HepG2 (cell line): ENCODE data around the gene MFAP2.

ENCODE experiments used
- AHR ChIP-seq: IDR thresholded peaks from 2 replicates; pipeline ENCODE4 v1.6.1; 2018; ENCODE audit warnings: missing genetic modification reagents, missing compliant biosample characterization
- CTCF ChIP-seq: sonication (generic); formaldehyde crosslinking; IDR thresholded peaks from 2 replicates; pipeline ENCODE4 v1.5.0; 2020; ENCODE audit warnings: mild to moderate bottlenecking, missing genetic modification reagents, moderate library complexity
- HOXA9 ChIP-seq: sonication (generic); formaldehyde crosslinking; IDR thresholded peaks from 2 replicates; pipeline ENCODE4 v1.8.1; 2022; ENCODE audit warnings: missing genetic modification reagents, mild to moderate bottlenecking, moderate library complexity, borderline replicate concordance
- MAFK ChIP-seq, 2 experiments: IDR thresholded peaks in 1 of 2; conservative IDR thresholded peaks in 1 of 2; 2 replicates each; pipeline ENCODE4 v1.6.1; 2011; ENCODE audit warnings: improper control_type of control experiment in 2 of 2, low read length in 2 of 2
- REST ChIP-seq, 2 experiments: IDR thresholded peaks; 2 replicates each; pipeline ENCODE4 v1.6.1; 2011 to 2012; ENCODE audit warnings: low read length in 2 of 2, borderline replicate concordance in 1 of 2, low read depth in 1 of 2, mild to moderate bottlenecking in 1 of 2, moderate library complexity in 1 of 2
- TF ChIP-seq, protein P1 (sequence below): sonication (generic); formaldehyde crosslinking; IDR thresholded peaks from 2 replicates; pipeline ENCODE4 v1.8.0; 2023; ENCODE audit warnings: mild to moderate bottlenecking, missing genetic modification reagents

GRCh38 chr1:16981269-16981849, 939 bp upstream of the MFAP2 start:
- TF ChIP-seq CTCF (CRISPR knock-in tag) (no peak), HOXA9 (CRISPR knock-in tag) (no peak), AHR (no peak), MAFK (conservative IDR thresholded peaks at IDR 0.05 in 1 of 2, IDR thresholded peaks at IDR 0.05 in 1 of 2; ENCODE audit: low read length in 2 of 2) (no peak), REST (IDR thresholded peaks at IDR 0.05; ENCODE audit: borderline replicate concordance in 1 of 2, low read depth in 1 of 2, low read length in 2 of 2) (no peak)
- TF ChIP-seq, protein P1, sequence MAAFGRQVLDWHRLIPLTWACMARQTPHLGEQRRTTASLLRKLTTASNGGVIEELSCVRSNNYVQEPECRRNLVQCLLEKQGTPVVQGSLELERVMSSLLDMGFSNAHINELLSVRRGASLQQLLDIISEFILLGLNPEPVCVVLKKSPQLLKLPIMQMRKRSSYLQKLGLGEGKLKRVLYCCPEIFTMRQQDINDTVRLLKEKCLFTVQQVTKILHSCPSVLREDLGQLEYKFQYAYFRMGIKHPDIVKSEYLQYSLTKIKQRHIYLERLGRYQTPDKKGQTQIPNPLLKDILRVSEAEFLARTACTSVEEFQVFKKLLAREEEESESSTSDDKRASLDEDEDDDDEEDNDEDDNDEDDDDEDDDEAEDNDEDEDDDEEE (CRISPR knock-in tag) = no peak
